ENCODE results near the gene PDE4D.

GRCh38 chr5:59366784-59367183 lies 526.7 kb downstream of the PDE4D start:
- TF ChIP-seq CTCF (IDR thresholded peaks at IDR 0.05) (no peak), POLR2A (IDR thresholded peaks at IDR 0.05) (no peak)

All from esophagus squamous epithelium (tissue), 4 donors.